ENCODE data around the gene CHRNG. TPM values are rescaled to one million over a fixed set of nuclear protein-coding genes. Genes with fewer than 3 reads are reported as not detected.
A peak's percentile ranks its signal among the peaks of the same experiment; 100 is the strongest.

Gene CHRNG
- total RNA-seq, 2 donors from 2014 or later = not detected

DNA sequence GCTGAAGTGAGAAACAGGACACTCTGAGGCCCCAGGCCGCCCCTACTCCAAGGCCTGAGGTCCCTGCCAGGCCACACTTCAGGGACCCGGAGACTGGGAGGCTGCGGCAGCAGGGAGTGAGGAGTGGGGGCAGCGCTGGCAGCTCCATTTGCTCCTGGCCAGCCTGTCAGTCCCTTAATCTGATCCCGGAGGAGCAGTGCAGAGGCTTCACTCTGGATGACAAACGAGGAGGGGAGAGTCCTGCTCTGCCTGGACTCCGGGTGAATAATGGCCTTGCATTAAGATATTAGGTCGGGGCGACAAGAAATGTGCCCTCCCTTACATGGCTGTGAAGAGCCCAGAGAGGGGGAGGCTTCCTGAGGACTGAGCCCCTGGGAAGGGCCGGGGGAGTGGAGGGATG lies 33.6 kb upstream of the CHRNG start:
- peaks cover 4% of the 10 kb centered on the region for H3K4me1 Mint-ChIP-seq
- DNase-seq = peak; percentile 69

GRCh38 chr2:232506709-232507108 lies 32.8 kb upstream of the CHRNG start:
- Mint-ChIP-seq H3K27ac (no peak overlapping the region), H3K4me3 (no peak overlapping the region), H3K27me3 (ENCODE audit: insufficient read depth) (peaks cover 45% of the 10 kb centered on the region), H3K9me3 (no peaks in the 10 kb centered on the region), H3K4me1 (peaks cover 4% of the 10 kb centered on the region), H3K36me3 (ENCODE audit: low read depth) (no peaks in the 10 kb centered on the region)
- TF ChIP-seq, protein P1, sequence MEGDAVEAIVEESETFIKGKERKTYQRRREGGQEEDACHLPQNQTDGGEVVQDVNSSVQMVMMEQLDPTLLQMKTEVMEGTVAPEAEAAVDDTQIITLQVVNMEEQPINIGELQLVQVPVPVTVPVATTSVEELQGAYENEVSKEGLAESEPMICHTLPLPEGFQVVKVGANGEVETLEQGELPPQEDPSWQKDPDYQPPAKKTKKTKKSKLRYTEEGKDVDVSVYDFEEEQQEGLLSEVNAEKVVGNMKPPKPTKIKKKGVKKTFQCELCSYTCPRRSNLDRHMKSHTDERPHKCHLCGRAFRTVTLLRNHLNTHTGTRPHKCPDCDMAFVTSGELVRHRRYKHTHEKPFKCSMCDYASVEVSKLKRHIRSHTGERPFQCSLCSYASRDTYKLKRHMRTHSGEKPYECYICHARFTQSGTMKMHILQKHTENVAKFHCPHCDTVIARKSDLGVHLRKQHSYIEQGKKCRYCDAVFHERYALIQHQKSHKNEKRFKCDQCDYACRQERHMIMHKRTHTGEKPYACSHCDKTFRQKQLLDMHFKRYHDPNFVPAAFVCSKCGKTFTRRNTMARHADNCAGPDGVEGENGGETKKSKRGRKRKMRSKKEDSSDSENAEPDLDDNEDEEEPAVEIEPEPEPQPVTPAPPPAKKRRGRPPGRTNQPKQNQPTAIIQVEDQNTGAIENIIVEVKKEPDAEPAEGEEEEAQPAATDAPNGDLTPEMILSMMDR (conservative IDR thresholded peaks at IDR 0.05) = no peak
- no peak overlapping the region for H3K9ac ChIP-seq (ENCODE audit: extremely low read depth, low read length, poor library complexity, severe bottlenecking)
- no peaks in the 10 kb centered on the region for H3K9me3 ChIP-seq (ENCODE audit: control insufficient read depth, low read length)
- H3K27ac ChIP-seq (ENCODE audit: low read depth, low read length) = no peak overlapping the region
- no peak overlapping the region for H3K4me3 ChIP-seq (ENCODE audit: low read length)
- peaks cover 3% of the 10 kb centered on the region for H3K4me1 ChIP-seq (ENCODE audit: control insufficient read depth, insufficient read depth, low read length)
- H3K27me3 ChIP-seq (ENCODE audit: control insufficient read depth, insufficient read depth, low read length, poor library complexity, severe bottlenecking) = peaks cover 54% of the 10 kb centered on the region
- no peak for DNase-seq
- WGBS, 2 experiments (ENCODE audit: insufficient coverage in 1 of 2, insufficient read length in 1 of 2) = 91 to 100% methylated on average over 1 to 4 of the region's 4 CpGs
- no peaks in the 10 kb centered on the region for H3K36me3 ChIP-seq (ENCODE audit: control insufficient read depth, insufficient read depth, low read length)

More for the DNA sequence above, 33.6 kb upstream of the CHRNG start:
- peaks cover 46% of the 10 kb centered on the region for H3K27me3 Mint-ChIP-seq (ENCODE audit: insufficient read depth)
- 37 to 43% methylated on average over 6 to 10 of the region's 10 CpGs for WGBS, 2 experiments (ENCODE audit: insufficient coverage in 1 of 2, insufficient read length in 1 of 2)
- peaks cover 58% of the 10 kb centered on the region for H3K27me3 ChIP-seq (ENCODE audit: control insufficient read depth, insufficient read depth, low read length, poor library complexity, severe bottlenecking)
- no peaks in the 10 kb centered on the region for H3K9me3 ChIP-seq (ENCODE audit: control insufficient read depth, low read length)
- no peak overlapping the region for H3K9ac ChIP-seq (ENCODE audit: extremely low read depth, low read length, poor library complexity, severe bottlenecking)
- peaks cover 3% of the 10 kb centered on the region for H3K4me1 ChIP-seq (ENCODE audit: control insufficient read depth, insufficient read depth, low read length)
- no peak overlapping the region for H3K27ac Mint-ChIP-seq
- no peak overlapping the region for H3K4me3 ChIP-seq (ENCODE audit: low read length)
- no peaks in the 10 kb centered on the region for H3K36me3 Mint-ChIP-seq (ENCODE audit: low read depth)
- no peak overlapping the region for H3K4me3 Mint-ChIP-seq
- TF ChIP-seq, protein P1 (conservative IDR thresholded peaks at IDR 0.05) = no peak
- H3K9me3 Mint-ChIP-seq = no peaks in the 10 kb centered on the region
- no peaks in the 10 kb centered on the region for H3K36me3 ChIP-seq (ENCODE audit: control insufficient read depth, insufficient read depth, low read length)
- no peak overlapping the region for H3K27ac ChIP-seq (ENCODE audit: low read depth, low read length)

- Histone ChIP-seq H3K27me3 (ENCODE audit: control insufficient read depth, insufficient read depth, low read length, poor library complexity, severe bottlenecking) (peaks cover 44% of the 10 kb centered on the region), H3K9me3 (ENCODE audit: control insufficient read depth, low read length) (no peaks in the 10 kb centered on the region), H3K4me3 (ENCODE audit: low read length) (no peak overlapping the region), H3K36me3 (ENCODE audit: control insufficient read depth, insufficient read depth, low read length) (no peaks in the 10 kb centered on the region), H3K4me1 (ENCODE audit: control insufficient read depth, insufficient read depth, low read length) (no peaks in the 10 kb centered on the region), H3K9ac (ENCODE audit: extremely low read depth, low read length, poor library complexity, severe bottlenecking) (no peak overlapping the region), H3K27ac (ENCODE audit: low read depth, low read length) (no peak overlapping the region)
- TF ChIP-seq, protein P1 (conservative IDR thresholded peaks at IDR 0.05) = peak; percentile 67
- WGBS, 2 experiments (ENCODE audit: insufficient coverage in 1 of 2, insufficient read length in 1 of 2) = 85 to 96% methylated on average over 4 to 7 of the region's 7 CpGs
- no peaks in the 10 kb centered on the region for H3K9me3 Mint-ChIP-seq
- no peaks in the 10 kb centered on the region for H3K36me3 Mint-ChIP-seq (ENCODE audit: low read depth)
- H3K27ac Mint-ChIP-seq = no peak overlapping the region
- no peak overlapping the region for H3K4me3 Mint-ChIP-seq
- peaks cover 38% of the 10 kb centered on the region for H3K27me3 Mint-ChIP-seq (ENCODE audit: insufficient read depth)
- DNase-seq = peak; percentile 68
- H3K4me1 Mint-ChIP-seq = no peaks in the 10 kb centered on the region
These were observed 31.2 kb upstream of the CHRNG start for GRCh38 chr2:232508251-232508650.

Measured in endodermal cell (in vitro differentiated cells).